CD8-positive, alpha-beta memory T cell (primary cell): ENCODE measurements around the gene KMT5B. TPM values are rescaled to one million over a fixed set of nuclear protein-coding genes. Genes with fewer than 3 reads are reported as not detected.
A peak's percentile ranks its signal among the peaks of the same experiment; 100 is the strongest.
"Not testable (repeated sequence)": the region's sequence is repeated elsewhere in the genome, so short reads cannot be mapped to it uniquely, and the experiment has no call there.

Experiments used
- CTCF ChIA-PET: fragments of 350-600 bp; sonication (Branson Sonifier 250); formaldehyde crosslinking; loops from one replicate; lab custom pipeline; 2021; ENCODE audit warnings: antibody characterized with exemption; lab: Charles Lee
- POLR2A ChIA-PET: fragments of 350-600 bp; sonication (Branson Sonifier 250); formaldehyde crosslinking; loops from one replicate; lab custom pipeline; 2021; ENCODE audit warnings: antibody characterized with exemption; lab: Charles Lee
- DNase-seq, 5 donors: peaks; one replicate each; pipeline versions ENCODE4 v3.0.0 to v3.0.0-alpha.2; 2020 to 2022; ENCODE audit warnings: mixed read lengths in 1 of 5
- H3K27ac ChIP-seq: one replicate; pipeline ENCODE4 v1.7.0; 2013; ENCODE audit warnings: low read depth, mild to moderate bottlenecking, low read length, moderate library complexity
- H3K27me3 ChIP-seq: 2 replicates; pipeline ENCODE4 v1.7.0; 2013; ENCODE audit warnings: low read length, mild to moderate bottlenecking; ENCODE audit not compliant: insufficient read depth, poor library complexity, severe bottlenecking
- H3K36me3 ChIP-seq: 2 replicates; pipeline ENCODE4 v1.7.0; 2013; ENCODE audit warnings: mild to moderate bottlenecking, low read length, moderate library complexity; ENCODE audit not compliant: insufficient read depth
- H3K4me1 ChIP-seq: 2 replicates; pipeline ENCODE4 v1.7.0; 2013; ENCODE audit warnings: mild to moderate bottlenecking, low read length, moderate library complexity; ENCODE audit not compliant: insufficient read depth
- H3K4me3 ChIP-seq: 2 replicates; pipeline ENCODE4 v1.7.0; 2013; ENCODE audit warnings: mild to moderate bottlenecking, low read length
- H3K9me3 ChIP-seq: 2 replicates; pipeline ENCODE4 v1.7.0; 2013; ENCODE audit warnings: mild to moderate bottlenecking, low read length
- H3K27ac Mint-ChIP-seq, 8 donors: one replicate each; pipeline ENCODE4 v1.8.0; 2020 to 2021; ENCODE audit warnings: mixed read lengths in 8 of 8, mild to moderate bottlenecking in 6 of 8, inconsistent platforms in 3 of 8, moderate library complexity in 3 of 8
- H3K27me3 Mint-ChIP-seq, 2 donors: one replicate each; pipeline ENCODE4 v1.8.0; 2020 to 2021; ENCODE audit warnings: mixed read lengths in 2 of 2, mild to moderate bottlenecking in 1 of 2, moderate library complexity in 1 of 2
- H3K36me3 Mint-ChIP-seq, 3 donors: one replicate each; pipeline ENCODE4 v1.8.0; 2020 to 2021; ENCODE audit warnings: mixed read lengths in 3 of 3, inconsistent platforms in 1 of 3, mild to moderate bottlenecking in 1 of 3
- H3K4me1 Mint-ChIP-seq, 3 donors: one replicate each; pipeline ENCODE4 v1.8.0; 2020 to 2021; ENCODE audit warnings: mixed read lengths in 3 of 3, inconsistent platforms in 1 of 3, mild to moderate bottlenecking in 1 of 3
- H3K4me3 Mint-ChIP-seq, 7 donors: one replicate each; pipeline ENCODE4 v1.8.0; 2020 to 2021; ENCODE audit warnings: mixed read lengths in 7 of 7, mild to moderate bottlenecking in 6 of 7, moderate library complexity in 4 of 7, inconsistent platforms in 2 of 7
- H3K9me3 Mint-ChIP-seq, 5 donors: one replicate each; pipeline ENCODE4 v1.8.0; 2020 to 2022; ENCODE audit warnings: mixed read lengths in 5 of 5, mild to moderate bottlenecking in 3 of 5, moderate library complexity in 2 of 5, inconsistent platforms in 1 of 5
- polyA plus RNA-seq: library from polyadenylated mRNA; unstranded; fragments of 300-500 nt; fragmentation: Illumina TruSeq; gene quantifications from one replicate; pipeline ENCODE4 v1.2.3, GENCODE V29; 2021
- total RNA-seq, 2 experiments: library from RNA; stranded (reverse); gene quantifications; one replicate each; pipeline ENCODE4 v1.2.3, GENCODE V29; 2021

Gene KMT5B
- total and polyA plus RNA-seq, 3 experiments from 2014 or later: 21.9 to 49.1 (median 22.6) TPM

GRCh38 chr11:68257477-68258362 lies 44.6 kb upstream of the KMT5B start:
- H3K9me3 Mint-ChIP-seq: no peaks in the 10 kb centered on the region
- H3K4me1 Mint-ChIP-seq: peaks cover 3 to 6% (median 4%) of the 10 kb centered on the region in 3 donors
- Histone ChIP-seq H3K4me3 (no peak overlapping the region), H3K9me3 (no peaks in the 10 kb centered on the region), H3K27ac (no peak overlapping the region), H3K4me1 (peaks cover 4% of the 10 kb centered on the region), H3K27me3 (no peaks in the 10 kb centered on the region), H3K36me3 (no peaks in the 10 kb centered on the region)
- peaks cover 2 to 5% of the 10 kb centered on the region in 2 donors for H3K27me3 Mint-ChIP-seq
- H3K36me3 Mint-ChIP-seq: peaks cover 5 to 22% (median 7%) of the 10 kb centered on the region in 3 donors
- H3K4me3 Mint-ChIP-seq: no peak overlapping the region
- POLR2A ChIA-PET: interaction anchor here (1.0 to 1.5 kb wide), 4 partner anchors 10 to 39 kb away, joined by 3 to 4 read pairs (median 3); no protein-coding TSS in a partner anchor
- peak overlapping the region in 4 of 8 donors; percentile 1 to 68 (median 16) for H3K27ac Mint-ChIP-seq
- peak; percentile 82 to 93 (median 88) for DNase-seq
- CTCF ChIA-PET: interaction anchor here (0.7 to 7.7 kb wide), 22 partner anchors 8 to 288 kb away, joined by 3 to 201 read pairs (median 5); partner anchors contain the start of gene C11orf24

DNA sequence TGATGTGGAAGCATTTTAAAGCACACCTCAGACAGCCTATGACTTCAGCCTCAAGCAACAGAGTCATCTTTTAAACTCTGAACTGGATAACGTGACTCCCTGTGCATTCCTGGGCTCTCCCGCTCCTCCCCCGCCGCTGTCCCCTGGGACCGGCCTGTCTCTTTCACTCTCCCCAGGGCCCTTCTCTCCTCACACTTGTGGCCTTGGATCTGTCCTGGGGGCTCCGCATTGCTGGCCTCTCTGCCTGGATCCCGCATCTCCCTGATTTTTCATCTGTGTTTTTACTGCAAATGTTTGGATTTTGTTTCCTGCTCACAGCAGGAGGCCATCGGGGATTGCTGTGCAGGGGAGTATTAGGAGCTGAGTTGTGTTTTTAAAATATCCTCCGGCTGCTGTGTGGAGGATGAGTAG lies 43.2 kb upstream of the KMT5B start:
- Histone ChIP-seq H3K36me3 (no peaks in the 10 kb centered on the region), H3K27me3 (no peaks in the 10 kb centered on the region), H3K9me3 (no peaks in the 10 kb centered on the region), H3K27ac (no peak overlapping the region), H3K4me1 (peaks cover 4% of the 10 kb centered on the region), H3K4me3 (no peak overlapping the region)
- DNase-seq: no peak
- CTCF ChIA-PET: interaction anchor here (1.3 to 7.7 kb wide), 3 partner anchors 34 to 59 kb away, joined by 3 to 201 read pairs (median 4); no protein-coding TSS in a partner anchor
- Mint-ChIP-seq H3K9me3 (no peaks in the 10 kb centered on the region), H3K27ac (peak overlapping the region in 2 of 8 donors; percentile 14 to 59), H3K4me3 (no peak overlapping the region), H3K36me3 (peaks cover 0 to 9% (median 0%) of the 10 kb centered on the region in 3 donors), H3K27me3 (peaks cover 2 to 5% of the 10 kb centered on the region in 2 donors), H3K4me1 (peaks cover 3 to 6% (median 4%) of the 10 kb centered on the region in 3 donors)
- POLR2A ChIA-PET: no interaction called here

GRCh38 chr11:68255526-68255925 lies 42.4 kb upstream of the KMT5B start:
- Mint-ChIP-seq H3K4me3 (no peak overlapping the region), H3K4me1 (peaks cover 3 to 6% (median 4%) of the 10 kb centered on the region in 3 donors), H3K27me3 (peaks cover 2 to 5% of the 10 kb centered on the region in 2 donors), H3K9me3 (no peaks in the 10 kb centered on the region), H3K36me3 (peaks cover 0 to 2% (median 0%) of the 10 kb centered on the region in 3 donors), H3K27ac (no peak overlapping the region)
- Histone ChIP-seq H3K36me3 (no peaks in the 10 kb centered on the region), H3K27ac (no peak overlapping the region), H3K4me3 (no peak overlapping the region), H3K27me3 (no peaks in the 10 kb centered on the region), H3K9me3 (no peaks in the 10 kb centered on the region), H3K4me1 (peaks cover 4% of the 10 kb centered on the region)
- ChIA-PET CTCF (interaction anchor here (7.7 kb wide), 1 partner anchor 45 kb away, joined by 201 read pairs; no protein-coding TSS in a partner anchor), POLR2A (no interaction called here)
- no peak for DNase-seq

- no peak overlapping the region for H3K27ac Mint-ChIP-seq
- Histone ChIP-seq H3K27ac (no peak overlapping the region), H3K27me3 (no peaks in the 10 kb centered on the region), H3K9me3 (no peaks in the 10 kb centered on the region), H3K4me3 (no peak overlapping the region), H3K36me3 (no peaks in the 10 kb centered on the region), H3K4me1 (peaks cover 4% of the 10 kb centered on the region)
- CTCF ChIA-PET: interaction anchor here (4.3 to 7.7 kb wide), 2 partner anchors 43 to 46 kb away, joined by 47 to 201 read pairs; no protein-coding TSS in a partner anchor
- peaks cover 3 to 6% (median 4%) of the 10 kb centered on the region in 3 donors for H3K4me1 Mint-ChIP-seq
- no peak overlapping the region for H3K4me3 Mint-ChIP-seq
- H3K36me3 Mint-ChIP-seq: no peaks in the 10 kb centered on the region
- no peak for DNase-seq
- POLR2A ChIA-PET: no interaction called here
- peaks cover 0 to 4% (median 0%) of the 10 kb centered on the region in 5 donors for H3K9me3 Mint-ChIP-seq
- peaks cover 2 to 5% of the 10 kb centered on the region in 2 donors for H3K27me3 Mint-ChIP-seq
Measured at GRCh38 chr11:68254421-68254820, 41.3 kb upstream of the KMT5B start.

- peaks cover 2 to 5% of the 10 kb centered on the region in 2 donors for H3K27me3 Mint-ChIP-seq
- no peak overlapping the region for H3K27ac Mint-ChIP-seq
- CTCF ChIA-PET: interaction anchor here (4.3 kb wide), 1 partner anchor 46 kb away, joined by 47 read pairs; no protein-coding TSS in a partner anchor
- Histone ChIP-seq H3K27ac (no peak overlapping the region), H3K4me3 (no peak overlapping the region), H3K27me3 (no peaks in the 10 kb centered on the region), H3K36me3 (no peaks in the 10 kb centered on the region), H3K9me3 (no peaks in the 10 kb centered on the region), H3K4me1 (no peaks in the 10 kb centered on the region)
- POLR2A ChIA-PET: no interaction called here
- H3K9me3 Mint-ChIP-seq: peaks cover 0 to 6% (median 0%) of the 10 kb centered on the region in 5 donors
- H3K4me1 Mint-ChIP-seq: no peaks in the 10 kb centered on the region
- no peak overlapping the region for H3K4me3 Mint-ChIP-seq
- no peak for DNase-seq
- H3K36me3 Mint-ChIP-seq: no peaks in the 10 kb centered on the region
Measured at GRCh38 chr11:68251765-68252164, 38.7 kb upstream of the KMT5B start.

DNA sequence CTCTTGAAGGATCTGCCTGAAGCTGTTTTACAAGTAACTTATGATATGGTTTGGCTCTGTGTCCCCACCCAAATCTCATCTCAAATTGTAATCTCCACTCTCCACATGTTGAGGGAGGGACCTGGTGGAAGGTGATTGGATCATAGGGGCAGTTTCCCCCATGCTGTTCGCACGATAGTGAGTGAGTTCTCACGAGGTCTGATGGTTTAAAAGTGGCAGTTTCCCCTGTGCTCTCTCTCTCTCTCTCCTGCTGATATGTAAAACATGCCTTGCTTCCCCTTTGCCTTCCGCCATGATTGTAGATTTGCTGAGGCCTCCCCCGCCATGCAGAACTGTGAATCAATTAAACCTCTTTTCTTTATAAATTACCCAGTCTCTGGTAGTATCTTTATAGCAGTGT lies 31.8 kb upstream of the KMT5B start:
- DNase-seq, H3K9me3 ChIP-seq, H3K9me3 Mint-ChIP-seq, H3K4me3 ChIP-seq, H3K27me3 Mint-ChIP-seq, H3K27me3 ChIP-seq, H3K27ac Mint-ChIP-seq, H3K4me3 Mint-ChIP-seq, H3K4me1 Mint-ChIP-seq, H3K4me1 ChIP-seq, POLR2A ChIA-PET, H3K36me3 Mint-ChIP-seq, H3K36me3 ChIP-seq, H3K27ac ChIP-seq: not testable (repeated sequence)
- CTCF ChIA-PET: interaction anchor here (1.0 to 1.1 kb wide), 2 partner anchors 12 to 54 kb away, joined by 3 to 4 read pairs; no protein-coding TSS in a partner anchor

- H3K27ac ChIP-seq, H3K27me3 ChIP-seq, H3K4me1 Mint-ChIP-seq, H3K4me1 ChIP-seq, DNase-seq, H3K36me3 ChIP-seq, H3K36me3 Mint-ChIP-seq, H3K9me3 ChIP-seq, H3K4me3 ChIP-seq, POLR2A ChIA-PET, H3K4me3 Mint-ChIP-seq, H3K27me3 Mint-ChIP-seq, H3K27ac Mint-ChIP-seq, H3K9me3 Mint-ChIP-seq: not testable (repeated sequence)
- CTCF ChIA-PET: interaction anchor here (1.1 kb wide), 1 partner anchor 13 kb away, joined by 3 read pairs; no protein-coding TSS in a partner anchor
Measured at GRCh38 chr11:68243847-68244246, 30.8 kb upstream of the KMT5B start.

GRCh38 chr11:68242616-68243015 lies 29.5 kb upstream of the KMT5B start:
- no peak for DNase-seq
- Mint-ChIP-seq H3K36me3 (peaks cover 0 to 8% (median 2%) of the 10 kb centered on the region in 3 donors), H3K27ac (no peak overlapping the region), H3K9me3 (peaks cover 0 to 6% (median 2%) of the 10 kb centered on the region in 5 donors), H3K4me3 (no peak overlapping the region), H3K27me3 (peaks cover 2 to 15% of the 10 kb centered on the region in 2 donors), H3K4me1 (no peaks in the 10 kb centered on the region)
- Histone ChIP-seq H3K27ac (no peak overlapping the region), H3K4me3 (no peak overlapping the region), H3K36me3 (no peaks in the 10 kb centered on the region), H3K9me3 (no peaks in the 10 kb centered on the region), H3K27me3 (peaks cover 2% of the 10 kb centered on the region), H3K4me1 (no peaks in the 10 kb centered on the region)
- ChIA-PET POLR2A (no interaction called here), CTCF (interaction anchor here (1.6 kb wide), 1 partner anchor 15 kb away, joined by 8 read pairs; no protein-coding TSS in a partner anchor)
